GM19468 (cell line): ENCODE measurements around the gene TMEM260.
A peak's percentile ranks its signal among the peaks of the same experiment; 100 is the strongest.

Source experiments
- ATAC-seq: cut with Tn5 transposase; IDR thresholded peaks from one replicate; pipeline ENCODE4 v1.9.1; 2021; ENCODE audit warnings: mild to moderate bottlenecking, moderate library complexity, moderate number of reproducible peaks; ENCODE audit not compliant: unreplicated experiment; ENCODE audit errors: extremely low read depth

Gene TMEM260

GRCh38 chr14:56579345-56580220 lies at the start of gene TMEM260:
Gene TMEM260, plus strand, starts transcription at chr14:56579798. Its CDS starts 117 bp downstream, at chr14:56579915.
- ATAC-seq, result peak; percentile 76

GRCh38 chr14:56532546-56532945 lies 47.1 kb upstream of the TMEM260 start:
- no peak for ATAC-seq

- ATAC-seq, result no peak
These were observed 44.9 kb upstream of the TMEM260 start for GRCh38 chr14:56534656-56535055.

- no peak for ATAC-seq
These were observed 39.7 kb upstream of the TMEM260 start for GRCh38 chr14:56539862-56540261.

- no peak for ATAC-seq
These were observed 36.2 kb upstream of the TMEM260 start for GRCh38 chr14:56543436-56543835.

GRCh38 chr14:56549721-56550120 lies 29.9 kb upstream of the TMEM260 start:
- ATAC-seq, result no peak

- no peak for ATAC-seq
These were observed 27.0 kb upstream of the TMEM260 start for GRCh38 chr14:56552615-56553014.

GRCh38 chr14:56554301-56554700 lies 25.3 kb upstream of the TMEM260 start:
- ATAC-seq, result no peak

GRCh38 chr14:56555921-56556570 lies 23.6 kb upstream of the TMEM260 start:
- ATAC-seq, result no peak

GRCh38 chr14:56559182-56559581 lies 20.4 kb upstream of the TMEM260 start:
- no peak for ATAC-seq

GRCh38 chr14:56561606-56562005 lies 18.0 kb upstream of the TMEM260 start:
- no peak for ATAC-seq

GRCh38 chr14:56562883-56563282 lies 16.7 kb upstream of the TMEM260 start:
- ATAC-seq, result no peak

- ATAC-seq, result no peak
These were observed 10.4 kb upstream of the TMEM260 start for GRCh38 chr14:56569174-56569573.

GRCh38 chr14:56570295-56570694 lies 9.3 kb upstream of the TMEM260 start:
- ATAC-seq, result no peak

GRCh38 chr14:56580221-56580711 lies 668 bp downstream of the TMEM260 start:
- ATAC-seq, result no peak

- ATAC-seq, result no peak
These were observed 1.6 kb downstream of the TMEM260 start for GRCh38 chr14:56581041-56581727.

GRCh38 chr14:56585461-56586084 lies 6.0 kb downstream of the TMEM260 start:
- ATAC-seq, result no peak

- no peak for ATAC-seq
These were observed 8.1 kb downstream of the TMEM260 start for GRCh38 chr14:56587701-56588100.

- ATAC-seq, result no peak
These were observed 10.9 kb downstream of the TMEM260 start for GRCh38 chr14:56590535-56590960.
